ENCODE measurements around the gene FAM118B. TPM values are rescaled to one million over a fixed set of nuclear protein-coding genes. Genes with fewer than 3 reads are reported as not detected.
"Not testable (repeated sequence)": the region's sequence is repeated elsewhere in the genome, so short reads cannot be mapped to it uniquely, and the experiment has no call there.

FAM118B gene
- total and polyA plus RNA-seq, 9 donors = 7.3 to 18.9 (median 12.7) TPM

GRCh38 chr11:126307706-126308105 is 96.1 kb downstream of the FAM118B start:
- intact Hi-C loops (cut with DNase I) = loop anchor here in 2 of 4 donors (2.0 to 10.0 kb wide), 4 partner anchors 47 to 687 kb away; partner anchors contain the start of gene ST3GAL4 (in 1 of the 2)
- Histone ChIP-seq H3K27me3 (no peaks in the 10 kb centered on the region), H3K36me3 (no peaks in the 10 kb centered on the region), H3K9me3 (no peaks in the 10 kb centered on the region), H3K4me3 (no peak overlapping the region), H3K4me1 (ENCODE audit: insufficient read depth) (peaks cover 8% of the 10 kb centered on the region), H3K27ac (no peak overlapping the region)
- WGBS, 3 donors = 12 to 20% (median 15%) methylated on average over 5 of the region's 5 CpGs
- peak in 2 of 5 donors; percentile 37 to 48 for DNase-seq
- TF ChIP-seq EP300 (IDR thresholded peaks at IDR 0.05) (no peak), CTCF (IDR thresholded peaks at IDR 0.05) (peak in 1 of 3 donors; percentile 42), POLR2A (IDR thresholded peaks at IDR 0.05) (no peak)

GRCh38 chr11:126308271-126308671 is 96.7 kb downstream of the FAM118B start:
- Histone ChIP-seq H3K27me3 (no peaks in the 10 kb centered on the region), H3K4me3 (no peak overlapping the region), H3K4me1 (ENCODE audit: insufficient read depth) (peaks cover 7% of the 10 kb centered on the region), H3K27ac (no peak overlapping the region), H3K36me3 (no peaks in the 10 kb centered on the region), H3K9me3 (no peaks in the 10 kb centered on the region)
- intact Hi-C loops (cut with DNase I) = loop anchor here in 2 of 4 donors (2.0 to 10.0 kb wide), 4 partner anchors 47 to 687 kb away; partner anchors contain the start of gene ST3GAL4 (in 1 of the 2)
- WGBS, 3 donors = 81 to 86% (median 83%) methylated on average over 4 of the region's 4 CpGs
- DNase-seq = peak in 1 of 5 donors; percentile 12
- TF ChIP-seq CTCF (IDR thresholded peaks at IDR 0.05) (no peak), EP300 (IDR thresholded peaks at IDR 0.05) (no peak), POLR2A (IDR thresholded peaks at IDR 0.05) (no peak)

DNA sequence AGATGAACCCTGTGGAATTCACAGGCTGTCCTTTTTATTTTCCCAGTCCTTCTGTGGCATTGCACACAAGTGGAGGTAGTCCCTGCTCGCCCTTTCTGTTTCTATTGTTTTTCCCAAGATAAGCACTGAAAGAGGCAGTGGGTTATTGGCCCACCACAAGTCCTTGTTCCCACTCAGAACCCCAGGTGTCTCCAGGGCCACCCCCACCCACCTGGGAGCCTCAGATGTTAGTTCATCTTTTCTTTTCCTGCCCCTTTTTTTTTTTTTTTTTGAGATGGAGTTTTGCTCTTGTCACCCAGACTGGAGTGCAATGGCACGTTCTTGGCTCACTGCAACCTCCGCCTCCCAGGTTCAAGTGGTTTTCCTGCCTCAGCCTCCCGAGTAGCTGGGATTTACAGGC is 97.2 kb downstream of the FAM118B start:
- H3K9me3 ChIP-seq; H3K4me3 ChIP-seq; H3K27me3 ChIP-seq; H3K4me1 ChIP-seq (ENCODE audit: insufficient read depth); H3K27ac ChIP-seq; H3K36me3 ChIP-seq: not testable (repeated sequence)
- 90 to 98% (median 97%) methylated on average over 4 of the region's 4 CpGs for WGBS, 3 donors
- intact Hi-C loops (cut with DNase I) = loop anchor here in 2 of 4 donors (2.0 to 10.0 kb wide), 4 partner anchors 46 to 686 kb away; partner anchors contain the start of gene ST3GAL4 (in 1 of the 2)
- DNase-seq = peak in 1 of 5 donors; percentile 27

DNA sequence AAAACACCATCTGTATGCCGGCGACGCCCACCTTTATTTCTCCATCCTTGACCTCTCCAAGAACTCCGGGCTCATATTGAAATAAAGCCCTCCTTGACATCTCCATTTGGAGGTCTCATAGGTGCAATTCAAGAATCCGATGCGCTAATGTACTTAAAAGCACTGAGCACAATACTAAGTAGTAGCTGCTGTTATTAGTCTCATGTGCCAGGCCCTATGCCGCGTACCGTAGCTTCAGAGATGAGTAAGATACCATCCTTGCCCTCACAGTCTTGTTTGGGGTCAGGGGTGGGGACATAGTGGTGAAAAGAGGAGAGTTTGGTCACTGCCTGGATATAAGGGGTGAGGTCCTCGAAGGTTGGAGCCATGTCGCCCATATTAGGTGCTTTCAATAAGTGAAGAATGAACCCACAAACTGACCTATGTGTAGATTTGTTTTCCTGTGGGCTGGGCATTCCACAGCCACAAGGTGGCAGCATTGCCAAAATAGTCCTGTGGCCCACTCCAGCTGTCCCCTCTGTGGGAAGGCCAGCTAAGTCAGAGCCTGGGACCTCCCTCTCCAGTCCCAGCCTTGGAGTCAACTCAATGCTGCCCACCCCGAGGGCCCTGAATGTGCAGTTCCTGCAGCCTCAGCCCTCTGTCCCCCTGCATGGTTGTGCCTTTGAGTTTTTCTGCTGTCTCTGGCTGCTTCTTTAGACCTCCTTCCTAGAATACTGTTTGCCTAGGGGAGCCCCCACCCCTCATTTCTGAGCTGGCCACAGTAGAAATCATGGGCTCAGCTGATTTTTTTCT is 98.8 kb downstream of the FAM118B start:
- H3K4me1 ChIP-seq (ENCODE audit: insufficient read depth) = peaks cover 2% of the 10 kb centered on the region
- H3K9me3 ChIP-seq = no peaks in the 10 kb centered on the region
- H3K36me3 ChIP-seq = no peaks in the 10 kb centered on the region
- 35 to 49% (median 38%) methylated on average over 12 of the region's 12 CpGs for WGBS, 3 donors
- DNase-seq = peak; percentile 78 to 87 (median 87)
- no peaks in the 10 kb centered on the region for H3K27me3 ChIP-seq
- TF ChIP-seq CTCF (IDR thresholded peaks at IDR 0.05) (peak; percentile 83 to 94 (median 92)), EP300 (IDR thresholded peaks at IDR 0.05) (no peak)
- no peak overlapping the region for H3K27ac ChIP-seq
- no peak overlapping the region for H3K4me3 ChIP-seq
- intact Hi-C loops (cut with DNase I) = loop anchor here (5.0 to 10.0 kb wide), 4 partner anchors 114 to 172 kb away; no protein-coding TSS in a partner anchor

- 57 to 63% (median 59%) methylated on average over 6 of the region's 6 CpGs for WGBS, 3 donors
- intact Hi-C loops (cut with DNase I) = loop anchor here (5.0 to 10.0 kb wide), 4 partner anchors 114 to 171 kb away; no protein-coding TSS in a partner anchor
- H3K36me3 ChIP-seq = no peaks in the 10 kb centered on the region
- TF ChIP-seq CTCF (IDR thresholded peaks at IDR 0.05) (no peak), POLR2A (IDR thresholded peaks at IDR 0.05) (no peak), EP300 (IDR thresholded peaks at IDR 0.05) (no peak)
- DNase-seq = peak in 1 of 5 donors; percentile 24
- H3K27me3 ChIP-seq = no peaks in the 10 kb centered on the region
- H3K9me3 ChIP-seq = no peaks in the 10 kb centered on the region
- no peak overlapping the region for H3K27ac ChIP-seq
- no peak overlapping the region for H3K4me3 ChIP-seq
- H3K4me1 ChIP-seq (ENCODE audit: insufficient read depth) = peaks cover 2% of the 10 kb centered on the region
Measured at GRCh38 chr11:126310992-126311310, 99.4 kb downstream of the FAM118B start.
